MCF 10A (cell line): ENCODE data around the gene TRAPPC4. TPM values are rescaled to one million over a fixed set of nuclear protein-coding genes. Genes with fewer than 3 reads are reported as not detected.

Experiments used
- BruUV-seq: library from RNA; stranded (reverse); fragments of 400-500 nt; replicated peaks from 2 replicates; lab custom pipeline; 2021; lab: Mats Ljungman, UMichigan
- CTCF ChIA-PET: fragments of 300-600 bp; sonication (Branson Sonifier 250); formaldehyde crosslinking; extraction: SDS; loops from one replicate; lab custom pipeline; 2021; ENCODE audit warnings: antibody characterized with exemption, inconsistent platforms; lab: Yijun Ruan, JAX
- POLR2A ChIA-PET: fragments of 300-600, 350-650 bp; sonication (Branson Sonifier 250); formaldehyde crosslinking; extraction: SDS; loops from one replicate; lab custom pipeline; 2020; ENCODE audit warnings: antibody characterized with exemption, inconsistent platforms; lab: Yijun Ruan, JAX
- DNase-seq: peaks from one replicate; pipeline ENCODE4 v3.0.0-alpha.2; 2018; ENCODE audit not compliant: unreplicated experiment
- H3K27ac Mint-ChIP-seq: one replicate; pipeline ENCODE4 v1.8.0; 2022; ENCODE audit warnings: mild to moderate bottlenecking, low read depth, mixed read lengths; ENCODE audit not compliant: unreplicated experiment
- H3K27me3 Mint-ChIP-seq: one replicate; pipeline ENCODE4 v1.8.0; 2022; ENCODE audit warnings: mixed read lengths; ENCODE audit not compliant: insufficient read depth, unreplicated experiment
- H3K36me3 Mint-ChIP-seq: one replicate; pipeline ENCODE4 v1.8.0; 2022; ENCODE audit warnings: mild to moderate bottlenecking, moderate library complexity, mixed read lengths; ENCODE audit not compliant: insufficient read depth, unreplicated experiment
- H3K4me1 Mint-ChIP-seq: one replicate; pipeline ENCODE4 v1.8.0; 2022; ENCODE audit warnings: mixed read lengths; ENCODE audit not compliant: insufficient read depth, unreplicated experiment
- H3K4me3 Mint-ChIP-seq: one replicate; pipeline ENCODE4 v1.8.0; 2022; ENCODE audit warnings: mild to moderate bottlenecking, moderate library complexity, mixed read lengths; ENCODE audit not compliant: unreplicated experiment
- H3K9me3 Mint-ChIP-seq: one replicate; pipeline ENCODE4 v1.8.0; 2022; ENCODE audit warnings: mixed read lengths; ENCODE audit not compliant: unreplicated experiment
- intact Hi-C: fragments of 100-400 bp; cut with micrococcal nuclease; formaldehyde crosslinking; loops from 2 replicates; pipeline ENCODE4 v1.14.1; 2022
- total RNA-seq: library from RNA; stranded (reverse); gene quantifications from 2 replicates; pipeline ENCODE4 v1.2.3, GENCODE V29; 2022
- TF ChIP-seq, protein P1 (sequence below): fragments of 200-600 bp; IDR thresholded peaks from one replicate; pipeline ENCODE4 v1.8.0; 2022; ENCODE audit warnings: antibody characterized with exemption, mild to moderate bottlenecking; ENCODE audit not compliant: unreplicated experiment

The TRAPPC4 gene
- total RNA-seq, 1 experiment from 2014 or later: 78.6 TPM

DNA sequence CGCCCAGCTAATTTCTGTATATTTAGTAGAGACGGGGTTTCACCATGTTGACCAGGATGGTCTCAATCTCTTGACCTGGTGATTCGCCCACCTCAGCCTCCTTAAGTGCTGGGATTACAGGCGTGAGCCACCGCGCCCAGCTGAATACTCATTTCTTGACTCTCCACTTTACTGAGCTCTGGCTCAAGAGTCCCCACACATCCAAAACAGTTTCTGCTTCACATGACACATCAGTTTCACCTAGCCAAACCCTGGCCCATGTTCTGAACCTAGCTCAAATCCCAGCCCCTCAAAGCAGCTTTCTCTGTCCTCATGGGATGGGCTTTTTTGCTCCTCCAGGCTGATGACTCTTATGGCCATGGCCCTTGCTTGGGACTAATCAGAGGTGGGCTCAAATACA lies 28.6 kb downstream of the TRAPPC4 start:
- no peaks in the 10 kb centered on the region for H3K27me3 Mint-ChIP-seq
- no peaks in the 10 kb centered on the region for H3K4me1 Mint-ChIP-seq
- intact Hi-C loops: no loop called here
- no peak overlapping the region for H3K27ac Mint-ChIP-seq
- ChIA-PET POLR2A (interaction anchor here (1.5 kb wide), 1 partner anchor 10 kb away, joined by 5 read pairs; the partner anchor contains the start of gene HYOU1), CTCF (interaction anchor here (1.5 to 1.7 kb wide), 2 partner anchors 9 to 13 kb away, joined by 4 to 6 read pairs; no protein-coding TSS in a partner anchor)
- BruUV-seq: no TSS peak
- no peaks in the 10 kb centered on the region for H3K9me3 Mint-ChIP-seq
- H3K4me3 Mint-ChIP-seq: no peak overlapping the region
- TF ChIP-seq, protein P1, sequence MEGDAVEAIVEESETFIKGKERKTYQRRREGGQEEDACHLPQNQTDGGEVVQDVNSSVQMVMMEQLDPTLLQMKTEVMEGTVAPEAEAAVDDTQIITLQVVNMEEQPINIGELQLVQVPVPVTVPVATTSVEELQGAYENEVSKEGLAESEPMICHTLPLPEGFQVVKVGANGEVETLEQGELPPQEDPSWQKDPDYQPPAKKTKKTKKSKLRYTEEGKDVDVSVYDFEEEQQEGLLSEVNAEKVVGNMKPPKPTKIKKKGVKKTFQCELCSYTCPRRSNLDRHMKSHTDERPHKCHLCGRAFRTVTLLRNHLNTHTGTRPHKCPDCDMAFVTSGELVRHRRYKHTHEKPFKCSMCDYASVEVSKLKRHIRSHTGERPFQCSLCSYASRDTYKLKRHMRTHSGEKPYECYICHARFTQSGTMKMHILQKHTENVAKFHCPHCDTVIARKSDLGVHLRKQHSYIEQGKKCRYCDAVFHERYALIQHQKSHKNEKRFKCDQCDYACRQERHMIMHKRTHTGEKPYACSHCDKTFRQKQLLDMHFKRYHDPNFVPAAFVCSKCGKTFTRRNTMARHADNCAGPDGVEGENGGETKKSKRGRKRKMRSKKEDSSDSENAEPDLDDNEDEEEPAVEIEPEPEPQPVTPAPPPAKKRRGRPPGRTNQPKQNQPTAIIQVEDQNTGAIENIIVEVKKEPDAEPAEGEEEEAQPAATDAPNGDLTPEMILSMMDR: no peak
- DNase-seq: no peak
- H3K36me3 Mint-ChIP-seq: peaks cover 81% of the 10 kb centered on the region

- TF ChIP-seq, protein P1: no peak
- Mint-ChIP-seq H3K4me3 (no peak overlapping the region), H3K27ac (no peak overlapping the region), H3K36me3 (peaks cover 94% of the 10 kb centered on the region), H3K27me3 (no peaks in the 10 kb centered on the region), H3K9me3 (no peaks in the 10 kb centered on the region), H3K4me1 (peaks cover 7% of the 10 kb centered on the region)
- ChIA-PET CTCF (interaction anchor here (0.7 to 1.7 kb wide), 3 partner anchors 14 to 148 kb away, joined by 4 to 6 read pairs (median 4); no protein-coding TSS in a partner anchor), POLR2A (interaction anchor here (0.5 kb wide), 1 partner anchor 257 kb away, joined by 3 read pairs; no protein-coding TSS in a partner anchor)
- DNase-seq: no peak
- intact Hi-C loops: no loop called here
- BruUV-seq: no TSS peak
These were observed 30.1 kb downstream of the TRAPPC4 start for GRCh38 chr11:119048644-119049043.

GRCh38 chr11:119049081-119049480 lies 30.5 kb downstream of the TRAPPC4 start:
- peaks cover 11% of the 10 kb centered on the region for H3K4me1 Mint-ChIP-seq
- BruUV-seq: no TSS peak
- ChIA-PET POLR2A (no interaction called here), CTCF (interaction anchor here (0.7 to 0.9 kb wide), 2 partner anchors 35 to 148 kb away, joined by 4 read pairs; no protein-coding TSS in a partner anchor)
- H3K9me3 Mint-ChIP-seq: no peaks in the 10 kb centered on the region
- no peaks in the 10 kb centered on the region for H3K27me3 Mint-ChIP-seq
- intact Hi-C loops: no loop called here
- no peak overlapping the region for H3K4me3 Mint-ChIP-seq
- peaks cover 94% of the 10 kb centered on the region for H3K36me3 Mint-ChIP-seq
- TF ChIP-seq, protein P1: no peak
- no peak for DNase-seq
- no peak overlapping the region for H3K27ac Mint-ChIP-seq

- intact Hi-C loops: no loop called here
- no peak overlapping the region for H3K4me3 Mint-ChIP-seq
- no peaks in the 10 kb centered on the region for H3K9me3 Mint-ChIP-seq
- no peaks in the 10 kb centered on the region for H3K27me3 Mint-ChIP-seq
- ChIA-PET POLR2A (interaction anchor here (0.7 kb wide), 3 partner anchors 33 to 826 kb away, joined by 3 to 4 read pairs (median 3); partner anchors contain the start of genes HMBS and TRAPPC4), CTCF (no interaction called here)
- no peak for DNase-seq
- BruUV-seq: no TSS peak
- H3K27ac Mint-ChIP-seq: no peak overlapping the region
- peaks cover 19% of the 10 kb centered on the region for H3K4me1 Mint-ChIP-seq
- peaks cover 87% of the 10 kb centered on the region for H3K36me3 Mint-ChIP-seq
- TF ChIP-seq, protein P1: no peak
These were observed 33.0 kb downstream of the TRAPPC4 start for GRCh38 chr11:119051440-119052162.
